ENCODE measurements around the gene FANCC.
A peak's percentile ranks its signal among the peaks of the same experiment; 100 is the strongest.

FANCC gene

GRCh38 chr9:95092262-95093072 lies 225.0 kb downstream of the FANCC start:
- Histone ChIP-seq H3K4me2 (peak overlapping the region; percentile 93), H3K4me1 (peaks cover 85% of the 10 kb centered on the region)

GRCh38 chr9:95091601-95092261 lies 225.8 kb downstream of the FANCC start:
- H4K20me1 ChIP-seq: peaks cover 17% of the 10 kb centered on the region
- peaks cover 82% of the 10 kb centered on the region for H3K4me1 ChIP-seq
- peak overlapping the region; percentile 78 for H3K27ac ChIP-seq
- 0 out of 2 replicates have a peak overlapping the region, but pooled peaks have one; percentile 35 for H3K4me3 ChIP-seq
- H3K36me3 ChIP-seq: peaks cover 2% of the 10 kb centered on the region
- H3K9ac ChIP-seq: peak overlapping the region; percentile 70; the same call in 1 of the 2 replicates
- H3K27me3 ChIP-seq: no peaks in the 10 kb centered on the region
- TF ChIP-seq Cebpa-rat (IDR thresholded peaks at IDR 0.05): no peak
- H3K9me3 ChIP-seq: no peaks in the 10 kb centered on the region
- peak overlapping the region; percentile 93 for H3K4me2 ChIP-seq

More at GRCh38 chr9:95092262-95093072, 225.0 kb downstream of the FANCC start:
- H3K9ac ChIP-seq: peak overlapping the region; percentile 70
- H3K4me3 ChIP-seq: peak overlapping the region; percentile 35
- H4K20me1 ChIP-seq: peaks cover 17% of the 10 kb centered on the region
- H3K27me3 ChIP-seq: no peaks in the 10 kb centered on the region
- no peaks in the 10 kb centered on the region for H3K9me3 ChIP-seq
- TF ChIP-seq Cebpa-rat (IDR thresholded peaks at IDR 0.05): no peak
- no peaks in the 10 kb centered on the region for H3K36me3 ChIP-seq
- peak overlapping the region; percentile 78 for H3K27ac ChIP-seq

GRCh38 chr9:95090871-95091577 lies 226.5 kb downstream of the FANCC start:
- Histone ChIP-seq H3K27ac (peak overlapping the region; percentile 78; the same call in 1 of the 2 replicates), H3K4me2 (peak overlapping the region; percentile 93)

GRCh38 chr9:95090023-95090791 lies 227.3 kb downstream of the FANCC start:
- Histone ChIP-seq H3K9ac (no peak overlapping the region), H3K36me3 (peaks cover 18% of the 10 kb centered on the region), H3K4me1 (peaks cover 80% of the 10 kb centered on the region), H4K20me1 (peaks cover 17% of the 10 kb centered on the region), H3K27me3 (no peaks in the 10 kb centered on the region), H3K4me2 (peak overlapping the region; percentile 93), H3K27ac (0 out of 2 replicates have a peak overlapping the region, but pooled peaks have one; percentile 6), H3K9me3 (no peaks in the 10 kb centered on the region), H3K4me3 (no peak overlapping the region)
- TF ChIP-seq Cebpa-rat (IDR thresholded peaks at IDR 0.05): no peak

More at GRCh38 chr9:95090871-95091577, 226.5 kb downstream of the FANCC start:
- TF ChIP-seq Cebpa-rat (IDR thresholded peaks at IDR 0.05): no peak
- Histone ChIP-seq H3K4me3 (0 out of 2 replicates have a peak overlapping the region, but pooled peaks have one; percentile 35), H3K4me1 (peaks cover 82% of the 10 kb centered on the region), H4K20me1 (peaks cover 17% of the 10 kb centered on the region), H3K9me3 (no peaks in the 10 kb centered on the region), H3K9ac (peak overlapping the region; percentile 70; the same call in 1 of the 2 replicates), H3K36me3 (peaks cover 9% of the 10 kb centered on the region), H3K27me3 (no peaks in the 10 kb centered on the region)

- H3K4me2 ChIP-seq: peak overlapping the region; percentile 93
- H3K9me3 ChIP-seq: no peaks in the 10 kb centered on the region
- peaks cover 17% of the 10 kb centered on the region for H4K20me1 ChIP-seq
- H3K27me3 ChIP-seq: no peaks in the 10 kb centered on the region
- no peak for TF ChIP-seq Cebpa-rat (IDR thresholded peaks at IDR 0.05)
- H3K4me3 ChIP-seq: no peak overlapping the region
- H3K27ac ChIP-seq: 0 out of 2 replicates have a peak overlapping the region, but pooled peaks have one; percentile 6
- peaks cover 77% of the 10 kb centered on the region for H3K4me1 ChIP-seq
- no peak overlapping the region for H3K9ac ChIP-seq
- peaks cover 23% of the 10 kb centered on the region for H3K36me3 ChIP-seq
Measured at GRCh38 chr9:95089257-95090022, 228.1 kb downstream of the FANCC start.

GRCh38 chr9:95088421-95089161 lies 228.9 kb downstream of the FANCC start:
- Histone ChIP-seq H3K9me3 (no peaks in the 10 kb centered on the region), H3K4me1 (peaks cover 69% of the 10 kb centered on the region), H3K27ac (no peak overlapping the region), H3K36me3 (peaks cover 27% of the 10 kb centered on the region), H3K27me3 (no peaks in the 10 kb centered on the region), H4K20me1 (peaks cover 17% of the 10 kb centered on the region), H3K4me2 (peak overlapping the region; percentile 93), H3K9ac (no peak overlapping the region), H3K4me3 (no peak overlapping the region)
- no peak for TF ChIP-seq Cebpa-rat (IDR thresholded peaks at IDR 0.05)

GRCh38 chr9:95087659-95088242 lies 229.8 kb downstream of the FANCC start:
- H3K9ac ChIP-seq: no peak overlapping the region
- H3K4me3 ChIP-seq: no peak overlapping the region
- H3K4me1 ChIP-seq: peaks cover 60% of the 10 kb centered on the region
- H3K27me3 ChIP-seq: no peaks in the 10 kb centered on the region
- H3K36me3 ChIP-seq: peaks cover 36% of the 10 kb centered on the region
- H3K27ac ChIP-seq: no peak overlapping the region
- 0 out of 2 replicates have a peak overlapping the region, but pooled peaks have one; percentile 15 for H3K4me2 ChIP-seq
- TF ChIP-seq Cebpa-rat (IDR thresholded peaks at IDR 0.05): no peak
- H3K9me3 ChIP-seq: no peaks in the 10 kb centered on the region
- peaks cover 17% of the 10 kb centered on the region for H4K20me1 ChIP-seq

Data from BLaER1 (cell line).